B cell (primary cell): ENCODE data around the gene AMZ1. TPM values are rescaled to one million over a fixed set of nuclear protein-coding genes. Genes with fewer than 3 reads are reported as not detected.

ENCODE experiments used
- ATAC-seq: fragments of 200-7000 bp; cut with Tn5 transposase; one replicate; pipeline ENCODE4 v1.10.0; 2021; ENCODE audit warnings: low read depth, mild to moderate bottlenecking, moderate number of reproducible peaks, moderate library complexity
- CTCF ChIA-PET: fragments of 350-600 bp; sonication (Branson Sonifier 250); formaldehyde crosslinking; loops from one replicate; lab custom pipeline; 2021; ENCODE audit warnings: antibody characterized with exemption, inconsistent platforms; lab: Charles Lee
- POLR2A ChIA-PET: fragments of 350-600 bp; sonication (Branson Sonifier 250); formaldehyde crosslinking; loops from one replicate; lab custom pipeline; 2021; ENCODE audit warnings: antibody characterized with exemption; lab: Charles Lee
- DNase-seq: peaks from one replicate; pipeline ENCODE4 v3.0.0; 2013
- H2AFZ ChIP-seq: 2 replicates; pipeline ENCODE4 v1.6.1; 2012; ENCODE audit warnings: mild to moderate bottlenecking, low read depth, low read length; ENCODE audit not compliant: insufficient read depth, poor library complexity, severe bottlenecking
- H3K27ac ChIP-seq, 2 donors: 1 replicate in 1 of 2; 2 replicates in 1 of 2; pipeline ENCODE4 v1.5.1; 2012 to 2013; ENCODE audit warnings: low read length in 2 of 2, mild to moderate bottlenecking in 2 of 2, moderate library complexity in 1 of 2
- H3K27me3 ChIP-seq, 4 experiments: fragments of 200-600 bp in 1 of 4; sonication (generic) in 1 of 4; replicated peaks in 1 of 4; 1 replicate in 2 of 4; 2 replicates in 2 of 4; pipeline versions ENCODE4 v1.6.1 to v1.7.0; 2013 to 2016; ENCODE audit warnings: low read length in 3 of 4, mild to moderate bottlenecking in 2 of 4, mixed read lengths in 1 of 4, moderate library complexity in 1 of 4; ENCODE audit not compliant: insufficient read depth in 4 of 4, control insufficient read depth in 3 of 4; ENCODE audit errors: control extremely low read depth in 1 of 4
- H3K36me3 ChIP-seq, 2 experiments: replicated peaks in 1 of 2; 1 replicate in 1 of 2; 2 replicates in 1 of 2; pipeline versions ENCODE4 v1.6.1 to v1.7.1; 2013; ENCODE audit warnings: low read length in 1 of 2; ENCODE audit not compliant: insufficient read depth in 2 of 2, control insufficient read depth in 1 of 2; ENCODE audit errors: control extremely low read depth in 1 of 2, extremely low read depth in 1 of 2
- H3K4me1 ChIP-seq, 2 donors: fragments of 200-600 bp in 1 of 2; sonication (generic) in 1 of 2; 1 replicate in 1 of 2; 2 replicates in 1 of 2; pipeline versions ENCODE4 v1.5.1 to v1.6.1; 2013 to 2017; ENCODE audit warnings: low read length in 2 of 2; ENCODE audit not compliant: control insufficient read depth in 2 of 2, insufficient read depth in 2 of 2
- H3K4me2 ChIP-seq: replicated peaks from 2 replicates; pipeline ENCODE3; 2012; ENCODE audit warnings: mild to moderate bottlenecking, low read depth, low read length; ENCODE audit not compliant: poor library complexity, severe bottlenecking
- H3K4me3 ChIP-seq, 5 experiments: fragments of 200-600 bp in 1 of 5; sonication (generic) in 1 of 5; 1 replicate in 3 of 5; 2 replicates in 2 of 5; pipeline versions ENCODE4 v1.5.1 to v1.7.0; 2011 to 2016; ENCODE audit warnings: low read length in 4 of 5, mild to moderate bottlenecking in 4 of 5, low read depth in 2 of 5, control low read depth in 1 of 5, moderate library complexity in 1 of 5; ENCODE audit not compliant: insufficient read depth in 1 of 5; ENCODE audit errors: control extremely low read depth in 1 of 5, extremely low read depth in 1 of 5
- H3K79me2 ChIP-seq: fragments of 200-600 bp; sonication (generic); one replicate; pipeline ENCODE4 v1.6.0; 2016; ENCODE audit warnings: low read length; ENCODE audit not compliant: control insufficient read depth, insufficient read depth
- H3K9ac ChIP-seq: fragments of 200-600 bp; sonication (generic); 2 replicates; pipeline ENCODE4 v1.6.1; 2017; ENCODE audit warnings: mild to moderate bottlenecking, low read length, moderate library complexity
- H3K9me3 ChIP-seq, 3 donors: one replicate each; pipeline versions ENCODE4 v1.6.1 to v1.7.1; 2013; ENCODE audit warnings: low read length in 2 of 3; ENCODE audit not compliant: control insufficient read depth in 2 of 3, insufficient read depth in 1 of 3; ENCODE audit errors: control extremely low read depth in 1 of 3
- H4K20me1 ChIP-seq: 2 replicates; pipeline ENCODE4 v1.6.0; 2012; ENCODE audit warnings: mild to moderate bottlenecking, low read length; ENCODE audit not compliant: insufficient read depth, control insufficient read depth, poor library complexity, severe bottlenecking
- H3K27ac Mint-ChIP-seq: one replicate; pipeline ENCODE4 v1.8.0; 2021; ENCODE audit warnings: mixed read lengths
- H3K27me3 Mint-ChIP-seq: one replicate; pipeline ENCODE4 v1.8.0; 2021; ENCODE audit warnings: mixed read lengths
- H3K4me1 Mint-ChIP-seq: one replicate; pipeline ENCODE4 v1.8.0; 2021; ENCODE audit warnings: mixed read lengths
- H3K4me3 Mint-ChIP-seq: one replicate; pipeline ENCODE4 v1.8.0; 2021; ENCODE audit warnings: mixed read lengths
- H3K9me3 Mint-ChIP-seq: one replicate; pipeline ENCODE4 v1.8.0; 2022; ENCODE audit warnings: mixed read lengths; ENCODE audit not compliant: insufficient read depth
- CTCF ChIP-seq: fragments of 200-600 bp; IDR thresholded peaks from one replicate; pipeline ENCODE4 v1.8.0; 2022; ENCODE audit warnings: antibody characterized with exemption, mild to moderate bottlenecking
- EZH2 ChIP-seq: IDR thresholded peaks from 2 replicates; pipeline ENCODE4 v1.6.1; 2012; ENCODE audit warnings: borderline replicate concordance, low read depth, mild to moderate bottlenecking, moderate library complexity, low read length; ENCODE audit not compliant: insufficient read depth, poor library complexity, severe bottlenecking
- WGBS: methylation state at CpG from one replicate; pipeline ENCODE4 v1.1.5; 2013; ENCODE audit warnings: missing lambda C conversion rate; ENCODE audit not compliant: insufficient coverage; 5-methylcytosine and 5-hydroxymethylcytosine counted together
- intact Hi-C: fragments of 100-400 bp; cut with micrococcal nuclease; formaldehyde crosslinking; loops from one replicate; pipeline ENCODE4 v1.10.0; 2022
- polyA plus RNA-seq: library from polyadenylated mRNA; depleted of rRNA; stranded (reverse); fragments of >200 nt; gene quantifications from 2 replicates; pipeline ENCODE4 v1.2.3, GENCODE V29; 2012
- total RNA-seq, 2 donors: library from RNA; stranded (reverse); fragments of 120-200 nt in 1 of 2; gene quantifications; 1 replicate in 1 of 2; 2 replicates in 1 of 2; pipeline versions ENCODE4 v1.2.3 to v1.2.4, GENCODE V29; 2013 to 2022

The AMZ1 gene
- total and polyA plus RNA-seq, 2 donors (not counting 1 experiment from before 2014, with no cell fraction given): 0.73 to 13.2 TPM

- Histone ChIP-seq H3K4me2 (no peak overlapping the region), H3K9ac (no peak overlapping the region), H3K4me1 (no peaks in the 10 kb centered on the region), H4K20me1 (no peaks in the 10 kb centered on the region), H2AFZ (no peak overlapping the region), H3K27ac (no peak overlapping the region), H3K79me2 (peaks cover 4% of the 10 kb centered on the region), H3K4me3 (no peak overlapping the region), H3K27me3 (no peaks in the 10 kb centered on the region), H3K9me3 (peaks cover 0 to 6% (median 0%) of the 10 kb centered on the region in 3 donors), H3K36me3 (peaks cover 0 to 15% of the 10 kb centered on the region in 2 experiments)
- no peak for TF ChIP-seq EZH2
- TF ChIP-seq CTCF: no peak
- 94% methylated on average over 25 of the region's 36 CpGs for WGBS
- ATAC-seq (no peak), DNase-seq (no peak)
- H3K27ac Mint-ChIP-seq: no peak overlapping the region
- peaks cover 1% of the 10 kb centered on the region for H3K4me1 Mint-ChIP-seq
- H3K4me3 Mint-ChIP-seq: no peak overlapping the region
- ChIA-PET POLR2A (interaction anchor here (0.7 kb wide), 1 partner anchor 48 kb away, joined by 5 read pairs; no protein-coding TSS in a partner anchor), CTCF (interaction anchor here (1.0 kb wide), 1 partner anchor 50 kb away, joined by 3 read pairs; no protein-coding TSS in a partner anchor)
- no peaks in the 10 kb centered on the region for H3K9me3 Mint-ChIP-seq
- no peaks in the 10 kb centered on the region for H3K27me3 Mint-ChIP-seq
- intact Hi-C loops: no loop called here
Measured at GRCh38 chr7:2660359-2661095, 27.5 kb upstream of the AMZ1 start.

- Histone ChIP-seq H3K9me3 (peaks cover 0 to 9% (median 0%) of the 10 kb centered on the region in 3 donors), H3K27me3 (no peaks in the 10 kb centered on the region), H3K4me1 (no peaks in the 10 kb centered on the region), H2AFZ (no peak overlapping the region), H3K9ac (no peak overlapping the region), H3K27ac (no peak overlapping the region), H3K4me3 (no peak overlapping the region), H4K20me1 (no peaks in the 10 kb centered on the region), H3K4me2 (no peak overlapping the region), H3K79me2 (peaks cover 4% of the 10 kb centered on the region), H3K36me3 (peaks cover 0 to 13% of the 10 kb centered on the region in 2 experiments)
- no peak overlapping the region for H3K4me3 Mint-ChIP-seq
- no peaks in the 10 kb centered on the region for H3K27me3 Mint-ChIP-seq
- no peak for TF ChIP-seq EZH2
- TF ChIP-seq CTCF: no peak
- CTCF ChIA-PET: no interaction called here
- intact Hi-C loops: no loop called here
- DNase-seq (no peak), ATAC-seq (no peak)
- 97% methylated on average over 8 of the region's 10 CpGs for WGBS
- no peaks in the 10 kb centered on the region for H3K9me3 Mint-ChIP-seq
- H3K27ac Mint-ChIP-seq: no peak overlapping the region
- POLR2A ChIA-PET: no interaction called here
- peaks cover 1% of the 10 kb centered on the region for H3K4me1 Mint-ChIP-seq
Measured at GRCh38 chr7:2661096-2661449, 26.9 kb upstream of the AMZ1 start.
